KG1 (cell line): ENCODE results near the gene NUP62.

Experiments
- DNase-seq: peaks from one replicate; lab custom pipeline; 2025; lab: John Stamatoyannopoulos, UW

The NUP62 gene

DNA sequence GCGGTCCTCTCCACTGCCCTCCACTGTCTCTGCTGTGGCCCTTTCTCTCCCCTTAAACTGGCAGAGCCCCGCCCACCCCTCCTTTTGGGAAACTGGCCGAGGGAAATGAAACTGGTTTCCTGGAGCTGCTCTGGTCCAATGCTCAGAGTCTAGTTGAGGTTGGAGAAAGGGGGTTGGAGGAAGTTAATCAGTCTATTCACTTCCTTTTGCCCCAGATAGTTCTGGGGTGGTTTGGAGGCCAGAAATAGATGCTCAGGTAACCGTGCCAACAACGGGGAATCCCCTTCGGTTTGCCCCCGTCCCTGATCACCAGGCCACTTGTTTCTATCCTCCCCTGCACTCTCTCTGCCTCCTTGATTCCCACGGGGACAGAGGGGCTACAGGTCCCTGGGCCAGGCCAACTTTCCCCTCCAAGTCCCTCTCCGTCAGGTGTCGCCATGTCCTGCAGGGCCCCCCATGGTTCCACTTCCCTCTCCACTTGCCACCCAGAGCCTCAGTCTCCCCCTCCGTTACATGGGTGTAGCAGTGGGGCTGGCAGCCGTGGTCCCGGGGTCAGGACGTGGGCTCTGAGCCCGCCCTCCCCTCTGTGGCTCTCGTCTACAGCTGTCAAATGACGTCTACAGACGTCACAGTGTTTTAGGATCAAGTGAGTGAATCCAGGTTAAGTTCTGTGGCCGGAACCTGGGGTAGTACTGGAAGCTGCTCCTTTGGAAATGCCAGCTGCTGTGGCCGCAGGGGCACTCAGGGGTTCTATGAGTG lies 32.3 kb downstream of the NUP62 start, which contains the start of gene IL4I1:
Gene IL4I1, minus strand, starts transcription at position 25 of the 759 bp plus-strand sequence. CDS start 727 bp downstream, outside the sequence.
- DNase-seq, result peak; percentile 35

DNA sequence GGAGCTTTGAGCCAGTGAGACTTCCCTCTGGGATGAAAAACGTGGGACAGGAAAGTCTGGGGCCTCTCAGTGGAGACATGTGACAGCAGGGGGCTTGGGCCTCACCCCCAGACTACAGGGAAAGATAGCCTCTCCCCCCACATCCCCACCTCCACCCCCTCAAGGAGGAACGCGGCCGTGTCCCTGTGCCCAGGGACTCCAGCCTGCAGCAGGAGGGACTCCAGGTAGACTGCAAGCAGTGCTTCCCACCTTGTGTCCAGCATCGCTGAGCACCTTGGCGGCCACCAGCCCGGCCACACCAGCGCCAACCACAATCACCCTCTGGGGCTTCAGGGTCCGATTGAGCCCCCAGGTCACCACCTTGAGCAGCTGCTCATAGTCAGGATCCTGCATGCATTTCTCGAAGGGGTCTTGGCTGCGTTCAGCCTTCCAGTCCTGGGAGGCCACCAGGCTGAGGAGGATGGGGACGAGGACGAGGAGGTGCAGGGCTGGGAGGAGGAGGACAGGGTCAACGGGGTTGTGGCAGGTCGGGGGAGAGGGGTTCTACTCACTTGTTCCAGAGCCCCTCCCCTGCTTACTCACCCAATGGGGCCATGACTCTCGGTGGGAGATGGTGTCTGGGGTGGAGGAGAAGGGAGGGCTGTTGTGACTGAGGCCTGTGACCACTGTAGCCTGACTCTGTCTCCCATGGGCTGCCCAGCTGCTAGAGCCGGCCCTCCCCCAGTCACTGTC lies 33.6 kb downstream of the NUP62 start:
- DNase-seq, result no peak

GRCh38 chr19:49894879-49895565 lies 34.3 kb downstream of the NUP62 start:
- DNase-seq, result no peak

DNA sequence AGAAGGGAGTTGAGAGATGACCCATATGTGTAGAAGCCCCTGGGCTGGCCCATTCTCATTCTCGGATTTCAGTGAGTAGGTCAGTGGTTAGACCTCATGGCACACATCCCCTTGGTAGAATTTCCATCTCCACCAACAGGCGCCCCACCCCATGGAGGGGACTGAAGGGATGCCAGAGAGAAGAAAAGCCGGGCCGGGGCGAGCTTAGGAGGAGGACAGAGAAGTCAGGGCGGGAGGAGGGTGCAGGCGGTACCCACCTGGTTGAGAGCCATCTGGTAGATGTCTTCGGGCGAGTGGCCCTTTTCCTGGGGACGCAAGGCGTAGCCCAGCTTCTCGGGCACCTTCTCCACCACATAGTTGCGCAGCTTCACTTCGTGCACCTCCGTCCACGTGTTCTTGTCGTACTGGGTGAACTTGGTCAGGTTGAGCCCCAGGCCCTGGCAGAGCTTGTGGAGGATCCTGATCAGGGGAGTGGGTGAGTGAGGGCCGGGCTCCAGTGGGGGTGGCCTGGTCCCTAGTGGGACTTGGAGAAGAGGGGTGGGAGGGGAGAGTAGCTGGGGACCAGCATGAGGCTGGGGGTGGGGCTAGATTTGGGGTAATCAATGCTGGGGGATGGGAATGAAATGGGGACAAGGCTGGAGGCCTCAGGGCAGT lies 35.2 kb downstream of the NUP62 start:
- no peak for DNase-seq

GRCh38 chr19:49892716-49893115 lies 36.6 kb downstream of the NUP62 start:
- no peak for DNase-seq

- no peak for DNase-seq
These were observed 37.9 kb downstream of the NUP62 start for GRCh38 chr19:49891393-49891792.

DNA sequence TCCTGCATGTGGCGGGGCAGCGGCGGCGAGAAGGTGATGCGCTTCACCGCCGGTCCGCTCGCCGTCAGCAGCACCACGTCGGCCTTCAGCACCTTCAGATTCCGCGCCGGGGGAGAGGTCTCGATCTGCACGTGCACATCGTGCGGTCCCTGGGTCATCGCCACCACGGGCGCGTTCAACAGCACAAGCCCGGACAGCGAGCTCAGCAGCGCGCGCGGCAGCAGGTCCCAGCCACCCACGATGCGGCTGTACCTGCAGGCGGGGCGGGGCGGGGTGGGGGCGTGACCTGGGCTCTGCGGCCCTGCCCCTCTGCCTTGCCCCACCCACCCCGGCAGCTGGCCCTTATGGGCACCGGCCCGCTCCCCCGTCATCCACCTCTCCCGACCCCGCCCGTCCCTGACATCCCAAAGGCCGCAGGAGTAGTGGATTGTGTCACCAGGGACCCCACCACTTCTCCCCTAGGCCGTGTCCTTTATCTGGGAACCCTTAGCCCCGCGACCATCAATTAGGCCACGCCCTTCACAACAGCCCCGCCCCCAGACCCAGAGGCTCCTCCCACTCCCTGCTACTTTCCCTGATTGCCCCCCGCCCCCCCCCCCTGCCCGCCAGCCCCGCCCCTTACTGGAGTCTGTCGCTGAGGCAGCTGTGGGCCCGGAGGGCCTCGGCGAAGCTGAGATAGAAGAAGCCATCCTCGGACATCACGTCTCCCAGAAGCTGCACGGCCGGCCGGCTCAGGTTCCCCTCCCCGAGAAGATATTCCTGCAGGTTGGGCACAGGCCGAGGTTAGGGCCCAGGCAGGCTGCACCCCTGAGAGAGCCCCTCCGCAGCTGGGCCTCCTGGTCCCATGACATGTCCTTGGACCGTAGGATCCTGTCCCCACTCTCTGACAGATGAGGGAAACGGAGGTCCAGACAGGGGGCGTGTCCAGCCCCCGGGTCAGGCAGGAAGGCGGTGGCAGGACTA lies 38.7 kb downstream of the NUP62 start:
- no peak for DNase-seq

DNA sequence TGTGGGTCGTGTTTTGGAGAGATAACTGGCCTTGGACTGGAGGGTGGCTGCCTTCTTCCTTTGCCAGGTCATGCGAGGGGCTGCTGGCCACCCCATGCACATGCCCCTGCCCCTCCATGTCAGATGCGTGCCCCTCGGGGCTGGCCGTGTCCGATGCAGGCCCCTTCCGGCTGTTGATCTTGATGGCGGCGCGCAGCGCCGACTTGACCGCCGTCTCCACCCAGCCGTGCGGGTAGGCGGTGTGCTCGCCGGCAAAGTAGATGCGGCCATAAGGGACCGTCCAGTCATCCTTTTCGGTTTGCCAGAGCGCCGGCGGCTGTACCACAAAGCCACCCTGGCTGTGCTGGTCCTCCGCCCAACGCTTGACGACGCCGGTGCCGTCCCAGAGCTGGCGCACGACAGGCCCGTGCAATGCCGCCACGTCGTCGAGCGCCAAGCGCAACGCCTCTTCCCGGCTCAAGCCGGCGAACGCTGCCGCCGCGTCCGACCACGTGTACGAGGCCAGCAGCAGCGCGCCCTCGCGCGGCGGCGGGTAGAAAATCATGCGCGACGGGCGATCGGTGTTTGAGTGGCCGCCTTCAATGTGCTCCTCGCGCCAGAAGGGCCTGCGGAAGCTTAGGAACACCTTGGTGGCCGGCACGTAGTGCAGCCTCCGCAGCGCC lies 39.5 kb downstream of the NUP62 start:
- no peak for DNase-seq

- DNase-seq, result no peak
These were observed 40.1 kb downstream of the NUP62 start for GRCh38 chr19:49889038-49889686.

DNA sequence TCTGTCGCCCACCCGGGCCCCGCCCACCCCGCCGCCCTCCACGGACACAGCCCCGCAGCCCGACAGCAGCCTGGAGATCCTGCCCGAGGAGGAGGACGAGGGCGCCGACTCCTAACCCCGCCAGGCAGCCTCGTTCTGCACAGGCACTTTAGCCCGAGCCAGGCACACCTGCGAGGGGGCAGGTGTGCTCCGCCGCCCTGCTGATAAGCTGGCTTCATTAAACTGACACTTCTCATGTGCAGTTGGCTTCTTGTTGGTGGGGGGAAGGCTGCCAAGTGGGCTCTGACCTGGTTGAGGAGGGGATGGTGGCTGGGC lies 40.8 kb downstream of the NUP62 start:
- no peak for DNase-seq

GRCh38 chr19:49887665-49888509 lies 41.4 kb downstream of the NUP62 start:
- DNase-seq, result no peak

GRCh38 chr19:49887037-49887664 lies 42.2 kb downstream of the NUP62 start:
- DNase-seq, result no peak

GRCh38 chr19:49884760-49885159 lies 44.5 kb downstream of the NUP62 start:
- no peak for DNase-seq

GRCh38 chr19:49884109-49884508 lies 45.2 kb downstream of the NUP62 start:
- no peak for DNase-seq

- no peak for DNase-seq
These were observed 46.2 kb downstream of the NUP62 start for GRCh38 chr19:49883094-49883493.

DNA sequence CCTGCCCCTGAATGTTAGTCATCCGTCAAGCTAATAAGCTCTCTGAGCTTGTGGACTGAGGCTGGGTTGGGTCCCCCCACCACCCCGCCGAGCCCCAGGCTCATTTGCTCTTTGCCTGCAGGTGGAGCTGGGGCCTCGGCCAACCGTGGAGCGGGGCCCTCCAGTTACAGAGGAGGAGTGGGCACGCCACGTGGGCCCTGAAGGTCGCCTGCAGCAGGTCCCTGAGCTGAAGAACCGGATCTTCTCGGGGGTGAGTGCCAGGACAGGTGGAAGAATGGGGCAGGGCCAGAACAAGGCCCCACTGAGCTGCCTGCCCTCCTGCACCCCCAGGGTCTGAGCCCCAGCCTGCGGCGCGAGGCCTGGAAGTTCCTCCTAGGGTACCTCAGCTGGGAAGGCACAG lies 46.7 kb downstream of the NUP62 start:
- DNase-seq, result no peak

- DNase-seq, result no peak
These were observed 47.5 kb downstream of the NUP62 start for GRCh38 chr19:49881672-49882394.

DNA sequence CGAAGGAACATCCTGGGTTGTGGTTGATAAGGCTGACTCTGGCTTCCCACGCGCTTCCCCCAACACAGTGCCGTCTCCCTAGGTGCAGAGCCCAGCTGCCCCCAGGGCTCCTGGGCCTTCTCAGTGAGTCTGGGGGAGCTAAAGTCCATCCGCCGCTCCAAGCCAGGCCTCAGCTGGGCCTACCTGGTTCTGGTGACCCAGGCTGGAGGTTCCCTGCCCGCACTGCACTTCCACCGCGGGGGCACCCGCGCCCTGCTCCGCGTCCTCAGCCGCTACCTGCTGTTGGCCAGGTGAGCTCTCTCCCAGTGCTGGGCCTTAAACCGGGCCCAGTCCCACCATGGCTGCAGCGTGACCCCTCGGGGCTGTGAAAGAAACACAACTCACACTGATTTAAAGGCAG lies 48.1 kb downstream of the NUP62 start:
- no peak for DNase-seq
